HEK293 (cell line): Measurements from ENCODE around the gene PLA2G3.

Source experiments
- GLIS1 ChIP-seq: fragments of 450-650 bp; formaldehyde crosslinking; IDR thresholded peaks from 2 replicates; pipeline ENCODE4 v1.5.1; 2016; ENCODE audit warnings: missing biosample characterization, missing genetic modification characterization
- GLIS2 ChIP-seq: fragments of 450-650 bp; formaldehyde crosslinking; IDR thresholded peaks from 2 replicates; pipeline ENCODE4 v1.5.1; 2016; ENCODE audit warnings: missing biosample characterization, missing genetic modification characterization
- IKZF3 ChIP-seq: fragments of 450-650 bp; IDR thresholded peaks from 2 replicates; pipeline ENCODE4 v1.5.0; 2018; ENCODE audit warnings: missing biosample characterization, mild to moderate bottlenecking, missing genetic modification characterization, moderate library complexity
- KLF9 ChIP-seq: fragments of 450-650 bp; formaldehyde crosslinking; IDR thresholded peaks from 2 replicates; pipeline ENCODE4 v1.5.1; 2016; ENCODE audit warnings: missing biosample characterization, missing genetic modification characterization, low read depth
- SP7 ChIP-seq: fragments of 450-650 bp; formaldehyde crosslinking; IDR thresholded peaks from 2 replicates; pipeline ENCODE4 v1.5.1; 2016; ENCODE audit warnings: missing biosample characterization, missing genetic modification characterization
- ZBTB20 ChIP-seq: fragments of 450-650 bp; formaldehyde crosslinking; IDR thresholded peaks from 2 replicates; pipeline ENCODE4 v1.5.1; 2016; ENCODE audit warnings: missing biosample characterization, missing genetic modification characterization
- ZBTB21 ChIP-seq: fragments of 450-650 bp; formaldehyde crosslinking; IDR thresholded peaks from 2 replicates; pipeline ENCODE4 v1.5.1; 2017; ENCODE audit warnings: missing biosample characterization, missing genetic modification characterization
- ZBTB8A ChIP-seq: fragments of 450-650 bp; formaldehyde crosslinking; IDR thresholded peaks from 2 replicates; pipeline ENCODE4 v1.5.1; 2016; ENCODE audit warnings: missing biosample characterization, missing genetic modification characterization
- ZEB2 ChIP-seq: fragments of 450-650 bp; formaldehyde crosslinking; IDR thresholded peaks from 2 replicates; pipeline ENCODE4 v1.5.1; 2016; ENCODE audit warnings: missing biosample characterization, missing genetic modification characterization
- ZFP3 ChIP-seq: fragments of 450-650 bp; formaldehyde crosslinking; IDR thresholded peaks from 2 replicates; pipeline ENCODE4 v1.5.1; 2016; ENCODE audit warnings: low read depth, missing biosample characterization, missing genetic modification characterization
- ZFP69B ChIP-seq: fragments of 450-650 bp; formaldehyde crosslinking; IDR thresholded peaks from 2 replicates; pipeline ENCODE4 v1.5.1; 2016; ENCODE audit warnings: missing biosample characterization, missing genetic modification characterization
- ZIC2 ChIP-seq: fragments of 450-650 bp; formaldehyde crosslinking; IDR thresholded peaks from 2 replicates; pipeline ENCODE4 v1.5.1; 2016; ENCODE audit warnings: missing biosample characterization, missing genetic modification characterization
- ZNF169 ChIP-seq: fragments of 450-650 bp; formaldehyde crosslinking; IDR thresholded peaks from 2 replicates; pipeline ENCODE4 v1.5.1; 2016; ENCODE audit warnings: missing biosample characterization, missing genetic modification characterization
- ZNF211 ChIP-seq: fragments of 450-650 bp; formaldehyde crosslinking; IDR thresholded peaks from 2 replicates; pipeline ENCODE4 v1.5.1; 2016; ENCODE audit warnings: low read depth, missing biosample characterization, missing genetic modification characterization
- ZNF223 ChIP-seq: fragments of 450-650 bp; formaldehyde crosslinking; IDR thresholded peaks from 2 replicates; pipeline ENCODE4 v1.5.1; 2016; ENCODE audit warnings: missing biosample characterization, missing genetic modification characterization
- ZNF366 ChIP-seq: fragments of 450-650 bp; formaldehyde crosslinking; conservative IDR thresholded peaks from 2 replicates; pipeline ENCODE4 v1.5.1; 2016; ENCODE audit warnings: missing biosample characterization, missing genetic modification characterization
- ZNF629 ChIP-seq: fragments of 450-650 bp; formaldehyde crosslinking; IDR thresholded peaks from 2 replicates; pipeline ENCODE4 v1.5.1; 2017; ENCODE audit warnings: missing biosample characterization, missing genetic modification characterization
- ZNF664 ChIP-seq: fragments of 450-650 bp; formaldehyde crosslinking; IDR thresholded peaks from 2 replicates; pipeline ENCODE4 v1.5.1; 2016; ENCODE audit warnings: missing biosample characterization, missing genetic modification characterization
- ZNF677 ChIP-seq: fragments of 450-650 bp; IDR thresholded peaks from 2 replicates; pipeline ENCODE4 v1.5.0; 2018; ENCODE audit warnings: missing biosample characterization, mild to moderate bottlenecking, missing genetic modification characterization, moderate library complexity
- ZSCAN30 ChIP-seq: fragments of 450-650 bp; IDR thresholded peaks from 2 replicates; pipeline ENCODE4 v1.5.1; 2018; ENCODE audit warnings: missing biosample characterization, mild to moderate bottlenecking, missing genetic modification characterization, moderate library complexity
- ZXDB ChIP-seq: fragments of 450-650 bp; formaldehyde crosslinking; IDR thresholded peaks from 2 replicates; pipeline ENCODE4 v1.5.1; 2016; ENCODE audit warnings: missing biosample characterization, missing genetic modification characterization
- TF ChIP-seq, protein P1 (sequence below): fragments of 450-650 bp; formaldehyde crosslinking; IDR thresholded peaks from 2 replicates; pipeline ENCODE4 v1.5.1; 2016; ENCODE audit warnings: missing biosample characterization, missing genetic modification characterization
- TF ChIP-seq, protein P2 (sequence below): fragments of 450-650 bp; formaldehyde crosslinking; IDR thresholded peaks from 2 replicates; pipeline ENCODE4 v1.5.1; 2016; ENCODE audit warnings: missing biosample characterization, missing genetic modification characterization, borderline replicate concordance
- TF ChIP-seq, protein P3 (sequence below): fragments of 450-650 bp; formaldehyde crosslinking; IDR thresholded peaks from 2 replicates; pipeline ENCODE4 v1.5.1; 2016; ENCODE audit warnings: missing biosample characterization, missing genetic modification characterization

Gene PLA2G3

DNA sequence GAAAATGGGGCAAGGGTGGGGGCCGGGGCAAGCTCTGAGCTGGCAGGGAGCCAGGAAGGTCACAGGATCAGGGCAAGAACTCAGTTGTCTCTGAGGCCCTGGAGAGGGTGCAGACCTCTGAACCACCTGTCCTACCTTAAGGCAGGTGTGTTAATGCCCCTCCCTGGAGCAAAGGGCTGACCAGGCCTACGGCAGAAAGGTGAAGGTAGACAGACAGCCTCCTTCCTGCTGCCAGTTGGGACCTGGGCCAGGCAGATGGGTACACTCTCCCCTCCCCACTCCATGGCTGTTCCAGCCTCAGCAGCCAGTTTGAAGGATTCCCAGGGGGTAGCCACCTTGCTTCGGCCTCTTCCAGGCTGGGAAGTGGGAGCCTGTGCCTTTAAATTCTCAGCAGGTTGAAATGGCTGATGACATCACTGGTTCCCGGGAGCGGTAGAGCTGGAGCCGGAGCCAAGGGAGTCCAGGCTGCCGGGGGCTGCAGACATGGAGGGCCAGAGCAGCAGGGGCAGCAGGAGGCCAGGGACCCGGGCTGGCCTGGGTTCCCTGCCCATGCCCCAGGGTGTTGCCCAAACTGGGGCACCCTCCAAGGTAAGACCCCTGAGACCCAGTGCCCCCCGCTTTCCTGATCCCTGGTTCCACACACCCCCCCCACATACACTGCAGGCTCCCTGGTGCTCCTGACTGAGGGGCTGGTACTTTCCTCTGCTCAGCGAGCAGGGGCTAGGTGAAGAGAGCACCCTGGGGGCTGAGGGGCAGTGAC, 17.6 kb downstream of the PLA2G3 start, which contains the start of gene INPP5J (continued):
- TF ChIP-seq, protein P1, sequence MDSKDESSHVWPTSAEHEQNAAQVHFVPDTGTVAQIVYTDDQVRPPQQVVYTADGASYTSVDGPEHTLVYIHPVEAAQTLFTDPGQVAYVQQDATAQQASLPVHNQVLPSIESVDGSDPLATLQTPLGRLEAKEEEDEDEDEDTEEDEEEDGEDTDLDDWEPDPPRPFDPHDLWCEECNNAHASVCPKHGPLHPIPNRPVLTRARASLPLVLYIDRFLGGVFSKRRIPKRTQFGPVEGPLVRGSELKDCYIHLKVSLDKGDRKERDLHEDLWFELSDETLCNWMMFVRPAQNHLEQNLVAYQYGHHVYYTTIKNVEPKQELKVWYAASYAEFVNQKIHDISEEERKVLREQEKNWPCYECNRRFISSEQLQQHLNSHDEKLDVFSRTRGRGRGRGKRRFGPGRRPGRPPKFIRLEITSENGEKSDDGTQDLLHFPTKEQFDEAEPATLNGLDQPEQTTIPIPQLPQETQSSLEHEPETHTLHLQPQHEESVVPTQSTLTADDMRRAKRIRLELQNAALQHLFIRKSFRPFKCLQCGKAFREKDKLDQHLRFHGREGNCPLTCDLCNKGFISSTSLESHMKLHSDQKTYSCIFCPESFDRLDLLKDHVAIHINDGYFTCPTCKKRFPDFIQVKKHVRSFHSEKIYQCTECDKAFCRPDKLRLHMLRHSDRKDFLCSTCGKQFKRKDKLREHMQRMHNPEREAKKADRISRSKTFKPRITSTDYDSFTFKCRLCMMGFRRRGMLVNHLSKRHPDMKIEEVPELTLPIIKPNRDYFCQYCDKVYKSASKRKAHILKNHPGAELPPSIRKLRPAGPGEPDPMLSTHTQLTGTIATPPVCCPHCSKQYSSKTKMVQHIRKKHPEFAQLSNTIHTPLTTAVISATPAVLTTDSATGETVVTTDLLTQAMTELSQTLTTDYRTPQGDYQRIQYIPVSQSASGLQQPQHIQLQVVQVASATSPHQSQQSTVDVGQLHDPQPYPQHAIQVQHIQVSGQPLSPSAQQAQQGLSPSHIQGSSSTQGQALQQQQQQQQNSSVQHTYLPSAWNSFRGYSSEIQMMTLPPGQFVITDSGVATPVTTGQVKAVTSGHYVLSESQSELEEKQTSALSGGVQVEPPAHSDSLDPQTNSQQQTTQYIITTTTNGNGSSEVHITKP = peak; percentile 98
- TF ChIP-seq ZFP3 (tag by site-specific recombination) (no peak), ZSCAN30 (0 out of 2 replicates have a peak, but pooled peaks have one; percentile 49), GLIS1 (tag by site-specific recombination) (peak; percentile 66), ZBTB20 (peak; percentile 58; the same call in 1 of the 2 replicates), ZNF211 (tag by site-specific recombination) (no peak), ZNF677 (tag by site-specific recombination) (0 out of 2 replicates have a peak, but pooled peaks have one; percentile 30), ZNF169 (tag by site-specific recombination) (no peak), ZBTB8A (tag by site-specific recombination) (0 out of 2 replicates have a peak, but pooled peaks have one; percentile 16), ZNF223 (peak; percentile 95), ZEB2 (tag by site-specific recombination) (peak; percentile 57), ZNF629 (peak; percentile 85), IKZF3 (tag by site-specific recombination) (peak; percentile 92), ZXDB (tag by site-specific recombination) (peak; percentile 85), ZNF664 (tag by site-specific recombination) (no peak), SP7 (tag by site-specific recombination) (peak; percentile 16; the same call in 1 of the 2 replicates), GLIS2 (tag by site-specific recombination) (peak; percentile 95), ZFP69B (tag by site-specific recombination) (0 out of 2 replicates have a peak, but pooled peaks have one; percentile 37), ZNF366 (tag by site-specific recombination) (0 out of 2 replicates have a peak, but pooled peaks have one; percentile 10), KLF9 (0 out of 2 replicates have a peak, but pooled peaks have one; percentile 30), ZIC2 (tag by site-specific recombination) (peak; percentile 89), ZBTB21 (tag by site-specific recombination) (peak; percentile 69)
- TF ChIP-seq, protein P2, sequence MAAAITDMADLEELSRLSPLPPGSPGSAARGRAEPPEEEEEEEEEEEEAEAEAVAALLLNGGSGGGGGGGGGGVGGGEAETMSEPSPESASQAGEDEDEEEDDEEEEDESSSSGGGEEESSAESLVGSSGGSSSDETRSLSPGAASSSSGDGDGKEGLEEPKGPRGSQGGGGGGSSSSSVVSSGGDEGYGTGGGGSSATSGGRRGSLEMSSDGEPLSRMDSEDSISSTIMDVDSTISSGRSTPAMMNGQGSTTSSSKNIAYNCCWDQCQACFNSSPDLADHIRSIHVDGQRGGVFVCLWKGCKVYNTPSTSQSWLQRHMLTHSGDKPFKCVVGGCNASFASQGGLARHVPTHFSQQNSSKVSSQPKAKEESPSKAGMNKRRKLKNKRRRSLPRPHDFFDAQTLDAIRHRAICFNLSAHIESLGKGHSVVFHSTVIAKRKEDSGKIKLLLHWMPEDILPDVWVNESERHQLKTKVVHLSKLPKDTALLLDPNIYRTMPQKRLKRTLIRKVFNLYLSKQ (tag by site-specific recombination) = no peak
- TF ChIP-seq, protein P3, sequence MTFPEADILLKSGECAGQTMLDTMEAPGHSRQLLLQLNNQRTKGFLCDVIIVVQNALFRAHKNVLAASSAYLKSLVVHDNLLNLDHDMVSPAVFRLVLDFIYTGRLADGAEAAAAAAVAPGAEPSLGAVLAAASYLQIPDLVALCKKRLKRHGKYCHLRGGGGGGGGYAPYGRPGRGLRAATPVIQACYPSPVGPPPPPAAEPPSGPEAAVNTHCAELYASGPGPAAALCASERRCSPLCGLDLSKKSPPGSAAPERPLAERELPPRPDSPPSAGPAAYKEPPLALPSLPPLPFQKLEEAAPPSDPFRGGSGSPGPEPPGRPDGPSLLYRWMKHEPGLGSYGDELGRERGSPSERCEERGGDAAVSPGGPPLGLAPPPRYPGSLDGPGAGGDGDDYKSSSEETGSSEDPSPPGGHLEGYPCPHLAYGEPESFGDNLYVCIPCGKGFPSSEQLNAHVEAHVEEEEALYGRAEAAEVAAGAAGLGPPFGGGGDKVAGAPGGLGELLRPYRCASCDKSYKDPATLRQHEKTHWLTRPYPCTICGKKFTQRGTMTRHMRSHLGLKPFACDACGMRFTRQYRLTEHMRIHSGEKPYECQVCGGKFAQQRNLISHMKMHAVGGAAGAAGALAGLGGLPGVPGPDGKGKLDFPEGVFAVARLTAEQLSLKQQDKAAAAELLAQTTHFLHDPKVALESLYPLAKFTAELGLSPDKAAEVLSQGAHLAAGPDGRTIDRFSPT = 0 out of 2 replicates have a peak, but pooled peaks have one; percentile 16
- TF ChIP-seq, all 188 proteins: peak for 35
